GM12875 (cell line): ENCODE measurements around the gene EVA1A.

Source experiments
- H3K4me3 ChIP-seq: one replicate; pipeline ENCODE4 v1.5.1; 2011; ENCODE audit warnings: low read depth, low read length, control low read depth
- CTCF ChIP-seq: IDR thresholded peaks from 2 replicates; pipeline ENCODE4 v1.5.1; 2011; ENCODE audit warnings: low read depth, mild to moderate bottlenecking, control low read depth, inconsistent platforms, low read length, moderate library complexity, borderline replicate concordance; ENCODE audit not compliant: insufficient read depth

Gene EVA1A

GRCh38 chr2:75606761-75607399 is 46.1 kb upstream of the EVA1A start:
- TF ChIP-seq CTCF, result no peak
- H3K4me3 ChIP-seq, result no peak overlapping the region

- no peak overlapping the region for H3K4me3 ChIP-seq
- no peak for TF ChIP-seq CTCF
These were observed 45.2 kb upstream of the EVA1A start for GRCh38 chr2:75605770-75606529.

GRCh38 chr2:75604484-75604883 is 43.7 kb upstream of the EVA1A start:
- H3K4me3 ChIP-seq, result no peak overlapping the region
- no peak for TF ChIP-seq CTCF

- no peak for TF ChIP-seq CTCF
- no peak overlapping the region for H3K4me3 ChIP-seq
These were observed 42.7 kb upstream of the EVA1A start for GRCh38 chr2:75603477-75603876.

- TF ChIP-seq CTCF, result no peak
- no peak overlapping the region for H3K4me3 ChIP-seq
These were observed 42.1 kb upstream of the EVA1A start for GRCh38 chr2:75602724-75603342.

GRCh38 chr2:75600461-75601011 is 39.8 kb upstream of the EVA1A start:
- no peak overlapping the region for H3K4me3 ChIP-seq
- no peak for TF ChIP-seq CTCF
